ENCODE measurements around the gene TFRC.

The TFRC gene

DNA sequence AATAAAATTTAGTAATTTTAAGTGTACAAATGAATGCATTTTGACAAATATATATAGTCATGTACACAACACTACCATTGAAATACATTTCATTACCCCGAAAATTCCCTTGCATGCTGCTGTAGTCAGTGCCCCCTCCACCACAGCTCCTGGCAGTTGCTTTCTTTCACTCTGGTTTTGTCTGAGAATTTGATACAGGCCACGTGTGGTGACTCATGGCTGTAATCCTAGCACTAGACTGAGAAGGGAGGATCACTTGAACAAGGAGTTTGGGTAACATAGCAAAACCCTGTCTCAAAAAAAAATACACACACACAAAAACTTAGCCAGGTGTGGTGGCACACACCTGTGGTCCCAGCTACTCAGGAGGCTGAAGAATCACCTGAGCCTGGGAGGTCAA is 65.4 kb downstream of the TFRC start:
- Histone ChIP-seq H3K36me3 (ENCODE audit: control insufficient read depth, insufficient read depth, low read length) (no peaks in the 10 kb centered on the region), H3K4me3 (replicated peaks; ENCODE audit: low read depth, low read length) (no peak overlapping the region), H3K27me3 (replicated peaks; ENCODE audit: control insufficient read depth, insufficient read depth, low read length) (no peaks in the 10 kb centered on the region)
- DNase-seq (ENCODE audit: extremely low read depth, insufficient read length): no peak
- TF ChIP-seq CTCF (IDR thresholded peaks at IDR 0.05; ENCODE audit: insufficient read depth, low read length, poor library complexity, severe bottlenecking): no peak

GRCh38 chr3:196016059-196016458 is 65.8 kb downstream of the TFRC start:
- no peaks in the 10 kb centered on the region for H3K27me3 ChIP-seq (replicated peaks; ENCODE audit: control insufficient read depth, insufficient read depth, low read length)
- no peak for DNase-seq (ENCODE audit: extremely low read depth, insufficient read length)
- TF ChIP-seq CTCF (IDR thresholded peaks at IDR 0.05; ENCODE audit: insufficient read depth, low read length, poor library complexity, severe bottlenecking): no peak

GRCh38 chr3:196013587-196014487 is 68.1 kb downstream of the TFRC start:
- TF ChIP-seq CTCF (IDR thresholded peaks at IDR 0.05; ENCODE audit: insufficient read depth, low read length, poor library complexity, severe bottlenecking): no peak
- Histone ChIP-seq H3K27me3 (replicated peaks; ENCODE audit: control insufficient read depth, insufficient read depth, low read length) (no peaks in the 10 kb centered on the region), H3K36me3 (ENCODE audit: control insufficient read depth, insufficient read depth, low read length) (no peaks in the 10 kb centered on the region), H3K4me3 (replicated peaks; ENCODE audit: low read depth, low read length) (no peak overlapping the region)
- DNase-seq (ENCODE audit: extremely low read depth, insufficient read length): no peak

More at GRCh38 chr3:196016059-196016458, 65.8 kb downstream of the TFRC start:
- Histone ChIP-seq H3K36me3 (ENCODE audit: control insufficient read depth, insufficient read depth, low read length) (no peaks in the 10 kb centered on the region), H3K4me3 (replicated peaks; ENCODE audit: low read depth, low read length) (no peak overlapping the region)

DNA sequence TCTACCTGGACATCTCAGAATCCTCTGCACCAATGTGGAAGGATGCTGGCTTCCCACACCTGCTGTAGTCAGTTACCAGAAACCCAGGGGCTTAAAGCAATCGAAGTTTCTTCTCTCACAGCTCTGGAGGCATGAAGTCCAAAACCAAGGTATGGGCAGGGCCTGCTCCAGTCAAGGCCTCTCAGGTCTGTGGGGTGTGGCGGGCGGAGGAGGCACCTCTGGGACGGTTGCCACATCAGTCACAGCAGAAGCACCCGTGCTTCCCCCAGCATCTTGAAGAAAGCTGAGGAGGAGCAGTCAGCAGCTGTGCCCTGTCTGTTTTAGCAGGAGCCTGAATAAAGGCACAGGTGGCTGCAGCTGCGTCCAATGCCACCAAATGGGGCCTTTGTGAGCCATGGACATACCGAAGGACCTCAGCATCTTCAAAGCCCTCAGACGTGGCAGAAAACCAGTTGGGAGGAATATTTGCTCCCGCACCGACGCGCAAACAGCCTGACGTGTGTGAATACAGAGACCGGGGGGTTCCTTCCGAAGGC is 68.9 kb downstream of the TFRC start:
- no peak for DNase-seq (ENCODE audit: extremely low read depth, insufficient read length)
- Histone ChIP-seq H3K4me3 (replicated peaks; ENCODE audit: low read depth, low read length) (no peak overlapping the region), H3K36me3 (ENCODE audit: control insufficient read depth, insufficient read depth, low read length) (no peaks in the 10 kb centered on the region), H3K27me3 (replicated peaks; ENCODE audit: control insufficient read depth, insufficient read depth, low read length) (no peaks in the 10 kb centered on the region)
- TF ChIP-seq CTCF (IDR thresholded peaks at IDR 0.05; ENCODE audit: insufficient read depth, low read length, poor library complexity, severe bottlenecking): no peak

DNA sequence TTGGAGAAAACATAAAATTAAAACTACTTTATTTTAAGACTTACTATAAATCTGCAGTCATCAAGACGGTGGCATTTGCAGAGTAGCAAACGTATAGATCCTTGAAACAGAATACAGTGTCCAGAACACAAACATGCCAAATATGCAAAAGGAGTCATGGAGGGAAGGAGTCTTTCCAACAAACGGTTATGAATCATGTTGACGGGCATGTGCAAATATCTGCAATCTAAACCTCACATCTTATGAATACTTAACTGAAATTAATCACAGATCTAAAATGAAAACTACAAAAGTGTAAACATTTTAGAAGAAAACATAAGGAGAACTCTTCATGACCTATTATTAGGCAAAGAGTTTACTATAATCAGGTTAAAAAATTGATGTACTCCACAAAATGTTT is 69.4 kb downstream of the TFRC start:
- no peak for DNase-seq (ENCODE audit: extremely low read depth, insufficient read length)
- no peak for TF ChIP-seq CTCF (IDR thresholded peaks at IDR 0.05; ENCODE audit: insufficient read depth, low read length, poor library complexity, severe bottlenecking)
- Histone ChIP-seq H3K4me3 (replicated peaks; ENCODE audit: low read depth, low read length) (no peak overlapping the region), H3K27me3 (replicated peaks; ENCODE audit: control insufficient read depth, insufficient read depth, low read length) (no peaks in the 10 kb centered on the region), H3K36me3 (ENCODE audit: control insufficient read depth, insufficient read depth, low read length) (no peaks in the 10 kb centered on the region)
